ENCODE results near the gene GRAMD2A. TPM values are rescaled to one million over a fixed set of nuclear protein-coding genes. Genes with fewer than 3 reads are reported as not detected.

GRAMD2A gene
- polyA plus RNA-seq, 3 donors, result not detected

DNA sequence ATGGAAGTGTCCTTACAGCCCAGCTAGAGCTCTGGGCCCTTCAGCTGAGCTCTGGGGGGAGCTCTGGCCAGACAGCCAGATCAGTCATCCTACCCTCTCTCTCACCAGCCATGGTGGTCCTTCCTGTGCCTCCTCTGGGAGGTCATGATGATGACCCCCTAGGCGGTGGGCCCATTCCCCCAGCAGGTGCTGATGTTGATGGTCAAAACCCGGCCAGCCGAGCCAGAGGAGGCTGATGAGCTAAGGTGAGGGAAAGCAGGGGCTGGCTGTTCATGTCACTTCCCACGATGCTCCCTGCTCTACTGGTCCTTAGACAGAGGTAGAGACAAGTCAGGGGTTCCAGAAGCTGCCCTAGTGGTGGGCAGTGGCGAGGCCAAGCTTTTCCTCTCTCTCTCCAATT, 35.0 kb downstream of the GRAMD2A start:
- H3K4me2 ChIP-seq (replicated peaks; ENCODE audit: extremely low read depth, low read length, poor library complexity, severe bottlenecking), result no peak overlapping the region
- H3K27ac ChIP-seq (ENCODE audit: low read depth in 1 of 2, low read length in 2 of 2), result no peak overlapping the region
- no peaks in the 10 kb centered on the region for H3K27me3 ChIP-seq (ENCODE audit: control insufficient read depth in 2 of 2, insufficient read depth in 2 of 2, low read length in 2 of 2)
- H3K4me1 Mint-ChIP-seq, result no peaks in the 10 kb centered on the region
- H2AFZ ChIP-seq (ENCODE audit: insufficient read depth, low read depth, low read length, poor library complexity, severe bottlenecking), result no peak overlapping the region
- 100% methylated on average over 4 of the region's 5 CpGs for WGBS (ENCODE audit: insufficient coverage)
- H3K79me2 ChIP-seq (ENCODE audit: insufficient read depth, low read length), result no peaks in the 10 kb centered on the region
- no peak for DNase-seq
- no peaks in the 10 kb centered on the region for H4K20me1 ChIP-seq (ENCODE audit: insufficient read depth, low read length)
- TF ChIP-seq, protein P1, sequence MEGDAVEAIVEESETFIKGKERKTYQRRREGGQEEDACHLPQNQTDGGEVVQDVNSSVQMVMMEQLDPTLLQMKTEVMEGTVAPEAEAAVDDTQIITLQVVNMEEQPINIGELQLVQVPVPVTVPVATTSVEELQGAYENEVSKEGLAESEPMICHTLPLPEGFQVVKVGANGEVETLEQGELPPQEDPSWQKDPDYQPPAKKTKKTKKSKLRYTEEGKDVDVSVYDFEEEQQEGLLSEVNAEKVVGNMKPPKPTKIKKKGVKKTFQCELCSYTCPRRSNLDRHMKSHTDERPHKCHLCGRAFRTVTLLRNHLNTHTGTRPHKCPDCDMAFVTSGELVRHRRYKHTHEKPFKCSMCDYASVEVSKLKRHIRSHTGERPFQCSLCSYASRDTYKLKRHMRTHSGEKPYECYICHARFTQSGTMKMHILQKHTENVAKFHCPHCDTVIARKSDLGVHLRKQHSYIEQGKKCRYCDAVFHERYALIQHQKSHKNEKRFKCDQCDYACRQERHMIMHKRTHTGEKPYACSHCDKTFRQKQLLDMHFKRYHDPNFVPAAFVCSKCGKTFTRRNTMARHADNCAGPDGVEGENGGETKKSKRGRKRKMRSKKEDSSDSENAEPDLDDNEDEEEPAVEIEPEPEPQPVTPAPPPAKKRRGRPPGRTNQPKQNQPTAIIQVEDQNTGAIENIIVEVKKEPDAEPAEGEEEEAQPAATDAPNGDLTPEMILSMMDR (IDR thresholded peaks at IDR 0.05), result no peak
- no peak overlapping the region for H3K27ac Mint-ChIP-seq
- H3K9me3 ChIP-seq (replicated peaks in 1 of 2; ENCODE audit: control insufficient read depth in 1 of 2, insufficient read depth in 1 of 2, low read length in 2 of 2), result no peaks in the 10 kb centered on the region
- no peaks in the 10 kb centered on the region for H3K36me3 ChIP-seq (replicated peaks in 1 of 2; ENCODE audit: control insufficient read depth in 1 of 2, insufficient read depth in 2 of 2, low read length in 2 of 2)
- peaks cover 2 to 5% (median 3%) of the 10 kb centered on the region in 3 donors for H3K27me3 Mint-ChIP-seq (ENCODE audit: low read depth in 3 of 3)
- no peaks in the 10 kb centered on the region for H3K36me3 Mint-ChIP-seq
- H3K4me3 Mint-ChIP-seq, result no peak overlapping the region
- intact Hi-C loops (cut with micrococcal nuclease), result no loop called here
- no peak overlapping the region for H3K9ac ChIP-seq (ENCODE audit: insufficient read depth, low read length, poor library complexity, severe bottlenecking)
- no peak overlapping the region for H3K4me3 ChIP-seq (replicated peaks in 1 of 3; ENCODE audit: low read depth in 2 of 3, low read length in 3 of 3)
- H3K4me1 ChIP-seq (ENCODE audit: control insufficient read depth in 1 of 2, insufficient read depth in 2 of 2, low read length in 2 of 2), result no peaks in the 10 kb centered on the region
- H3K9me3 Mint-ChIP-seq, result peaks cover 0 to 1% (median 0%) of the 10 kb centered on the region in 7 donors

DNA sequence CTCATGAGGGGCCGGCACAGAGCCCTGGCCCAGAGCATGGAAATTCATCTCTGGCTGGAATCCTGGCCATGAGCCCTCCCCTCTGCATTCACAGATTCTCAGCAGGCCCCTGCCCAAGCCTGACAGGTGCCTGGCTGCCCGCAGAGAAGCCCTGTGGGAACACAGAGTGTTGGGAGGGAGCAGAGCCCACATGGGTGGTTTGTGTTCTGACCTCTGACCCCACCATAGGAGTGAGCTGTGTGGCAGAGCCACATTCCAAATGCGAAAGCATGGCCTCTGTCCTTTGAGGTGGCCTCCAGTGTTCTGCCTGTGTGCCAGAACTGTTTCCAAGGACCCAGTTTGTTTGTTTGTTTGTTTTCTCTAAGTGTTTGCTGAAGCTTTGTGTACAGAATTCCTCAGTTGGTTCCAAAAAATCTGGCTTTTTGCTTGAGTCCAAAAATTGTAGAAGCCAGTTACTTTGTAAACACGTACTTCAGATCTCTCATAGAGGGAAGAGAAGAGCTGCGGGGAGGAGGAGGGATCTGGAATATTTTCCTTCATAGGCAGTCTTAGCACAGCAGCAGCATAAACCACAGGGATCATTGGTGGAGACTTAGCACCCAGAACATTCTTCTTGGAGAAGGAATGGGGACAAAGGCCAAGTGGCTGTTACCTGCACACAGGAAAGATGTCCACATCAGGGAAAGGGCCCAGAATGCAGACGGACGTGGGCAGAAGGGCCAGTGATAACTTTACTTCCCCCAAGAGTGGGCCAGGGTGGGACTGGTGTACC, 36.0 kb downstream of the GRAMD2A start:
- H3K4me3 ChIP-seq (replicated peaks in 1 of 3; ENCODE audit: low read depth in 2 of 3, low read length in 3 of 3), result no peak overlapping the region
- no peaks in the 10 kb centered on the region for H4K20me1 ChIP-seq (ENCODE audit: insufficient read depth, low read length)
- Mint-ChIP-seq H3K27ac (peak overlapping the region in 1 of 7 donors; percentile 25), H3K4me3 (no peak overlapping the region), H3K27me3 (ENCODE audit: low read depth in 3 of 3) (peaks cover 2 to 6% (median 3%) of the 10 kb centered on the region in 3 donors), H3K36me3 (no peaks in the 10 kb centered on the region), H3K9me3 (peaks cover 0 to 1% (median 0%) of the 10 kb centered on the region in 7 donors), H3K4me1 (peaks cover 7% of the 10 kb centered on the region)
- no peak overlapping the region for H2AFZ ChIP-seq (ENCODE audit: insufficient read depth, low read depth, low read length, poor library complexity, severe bottlenecking)
- intact Hi-C loops (cut with micrococcal nuclease), result no loop called here
- H3K27me3 ChIP-seq (ENCODE audit: control insufficient read depth in 2 of 2, insufficient read depth in 2 of 2, low read length in 2 of 2), result no peaks in the 10 kb centered on the region
- DNase-seq, result no peak
- no peak overlapping the region for H3K4me2 ChIP-seq (replicated peaks; ENCODE audit: extremely low read depth, low read length, poor library complexity, severe bottlenecking)
- no peak overlapping the region for H3K27ac ChIP-seq (ENCODE audit: low read depth in 1 of 2, low read length in 2 of 2)
- H3K79me2 ChIP-seq (ENCODE audit: insufficient read depth, low read length), result no peaks in the 10 kb centered on the region
- H3K4me1 ChIP-seq (ENCODE audit: control insufficient read depth in 1 of 2, insufficient read depth in 2 of 2, low read length in 2 of 2), result peaks cover 7 to 8% of the 10 kb centered on the region in 2 donors
- no peaks in the 10 kb centered on the region for H3K36me3 ChIP-seq (replicated peaks in 1 of 2; ENCODE audit: control insufficient read depth in 1 of 2, insufficient read depth in 2 of 2, low read length in 2 of 2)
- H3K9ac ChIP-seq (ENCODE audit: insufficient read depth, low read length, poor library complexity, severe bottlenecking), result no peak overlapping the region
- 93% methylated on average over 3 of the region's 7 CpGs for WGBS (ENCODE audit: insufficient coverage)
- no peaks in the 10 kb centered on the region for H3K9me3 ChIP-seq (replicated peaks in 1 of 2; ENCODE audit: control insufficient read depth in 1 of 2, insufficient read depth in 1 of 2, low read length in 2 of 2)
- TF ChIP-seq, protein P1 (IDR thresholded peaks at IDR 0.05), result no peak
